PC-9 (cell line): ENCODE results near the gene FAM151A. TPM values are rescaled to one million over a fixed set of nuclear protein-coding genes. Genes with fewer than 3 reads are reported as not detected.

Experiments
- BruUV-seq: library from RNA; stranded (reverse); fragments of 400-500 nt; replicated peaks from 2 replicates; lab custom pipeline; 2021; lab: Mats Ljungman, UMichigan
- CTCF ChIA-PET: fragments of 300-600 bp; sonication (Branson Sonifier 250); formaldehyde crosslinking; loops from one replicate; lab custom pipeline; 2022; ENCODE audit warnings: antibody characterized with exemption; lab: Charles Lee
- POLR2A ChIA-PET: fragments of 300-600 bp; sonication (Branson Sonifier 250); formaldehyde crosslinking; loops from one replicate; lab custom pipeline; 2022; ENCODE audit warnings: antibody characterized with exemption; ENCODE audit not compliant: unreplicated experiment; lab: Charles Lee
- DNase-seq, 2 experiments: peaks; one replicate each; pipeline versions ENCODE4 v3.0.0 to v3.0.0-alpha.2; 2015 to 2022; ENCODE audit warnings: mixed read lengths in 1 of 2
- H2AFZ ChIP-seq: fragments of 200-600 bp; sonication (generic); 2 replicates; pipeline ENCODE4 v1.8.1; 2017; ENCODE audit warnings: antibody characterized with exemption
- H3F3A ChIP-seq: fragments of 200-600 bp; sonication (generic); 2 replicates; pipeline ENCODE4 v1.8.1; 2017; ENCODE audit warnings: antibody characterized with exemption, mild to moderate bottlenecking, low read depth; ENCODE audit not compliant: insufficient read depth
- H3K27ac ChIP-seq: fragments of 200-600 bp; sonication (generic); 2 replicates; pipeline ENCODE4 v1.6.1; 2016; ENCODE audit warnings: mixed run types
- H3K27me3 ChIP-seq: fragments of 200-600 bp; sonication (generic); 2 replicates; pipeline ENCODE4 v1.6.1; 2016; ENCODE audit warnings: low read depth, mixed run types; ENCODE audit not compliant: insufficient read depth
- H3K36me3 ChIP-seq: fragments of 200-600 bp; sonication (generic); 2 replicates; pipeline ENCODE4 v1.6.1; 2016; ENCODE audit warnings: low read depth, mixed run types
- H3K4me1 ChIP-seq: fragments of 200-600 bp; sonication (generic); replicated peaks from 2 replicates; pipeline ENCODE4 v1.6.1; 2016; ENCODE audit warnings: mixed run types; ENCODE audit not compliant: insufficient read depth
- H3K4me2 ChIP-seq: fragments of 200-600 bp; sonication (generic); 2 replicates; pipeline ENCODE4 v1.6.1; 2017; ENCODE audit warnings: mixed run types
- H3K4me3 ChIP-seq: fragments of 200-600 bp; sonication (generic); 2 replicates; pipeline ENCODE4 v1.6.1; 2016; ENCODE audit warnings: mixed run types
- H3K79me2 ChIP-seq: fragments of 200-600 bp; sonication (generic); 2 replicates; pipeline ENCODE4 v1.6.1; 2017; ENCODE audit warnings: low read depth, mixed run types
- H3K9me2 ChIP-seq: fragments of 200-600 bp; sonication (generic); 2 replicates; pipeline ENCODE4 v1.8.1; 2017; ENCODE audit warnings: mild to moderate bottlenecking; ENCODE audit not compliant: insufficient read depth
- H3K9me3 ChIP-seq: fragments of 200-600 bp; sonication (generic); 2 replicates; pipeline ENCODE4 v1.8.1; 2016; ENCODE audit warnings: low read depth; ENCODE audit not compliant: insufficient read depth
- H4K20me1 ChIP-seq: fragments of 200-600 bp; sonication (generic); 2 replicates; pipeline ENCODE4 v1.8.1; 2017; ENCODE audit not compliant: insufficient read depth
- CTCF ChIP-seq: fragments of 200-600 bp; sonication (generic); conservative IDR thresholded peaks from 2 replicates; pipeline ENCODE4 v1.6.1; 2017; ENCODE audit warnings: mixed run types, antibody characterized with exemption, mild to moderate bottlenecking, moderate library complexity
- EZH2 ChIP-seq: fragments of 200-600 bp; sonication (generic); IDR thresholded peaks from 2 replicates; pipeline ENCODE4 v1.8.0; 2017; ENCODE audit warnings: antibody characterized with exemption, low read depth
- intact Hi-C: fragments of 100-400 bp; cut with micrococcal nuclease; formaldehyde crosslinking; loops from one replicate; pipeline ENCODE4 v1.10.0; 2022; ENCODE audit not compliant: unreplicated experiment
- total RNA-seq: library from RNA; stranded (reverse); gene quantifications from 2 replicates; pipeline ENCODE4 v1.2.3, GENCODE V29; 2021

Gene FAM151A
- total RNA-seq, 1 experiment from 2014 or later = not detected

GRCh38 chr1:54585181-54586066, 37.9 kb downstream of the FAM151A start:
- H3K4me2 ChIP-seq = no peak overlapping the region
- POLR2A ChIA-PET = no interaction called here
- H3K9me2 ChIP-seq = no peaks in the 10 kb centered on the region
- H4K20me1 ChIP-seq = no peaks in the 10 kb centered on the region
- H3K27me3 ChIP-seq = no peaks in the 10 kb centered on the region
- no peak overlapping the region for H3K4me3 ChIP-seq
- no peaks in the 10 kb centered on the region for H3F3A ChIP-seq
- no TSS peak for BruUV-seq
- no peak overlapping the region for H3K27ac ChIP-seq
- H2AFZ ChIP-seq = no peak overlapping the region
- H3K9me3 ChIP-seq = no peaks in the 10 kb centered on the region
- intact Hi-C loops = no loop called here
- no peaks in the 10 kb centered on the region for H3K36me3 ChIP-seq
- DNase-seq = no peak
- no peaks in the 10 kb centered on the region for H3K4me1 ChIP-seq
- H3K79me2 ChIP-seq = no peaks in the 10 kb centered on the region
- no peak for TF ChIP-seq CTCF
- TF ChIP-seq EZH2 = no peak
- CTCF ChIA-PET = no interaction called here

GRCh38 chr1:54584575-54584974, 38.8 kb downstream of the FAM151A start:
- Histone ChIP-seq H3F3A (no peaks in the 10 kb centered on the region), H3K9me3 (no peaks in the 10 kb centered on the region), H3K4me1 (no peaks in the 10 kb centered on the region), H2AFZ (no peak overlapping the region), H3K79me2 (no peaks in the 10 kb centered on the region), H4K20me1 (no peaks in the 10 kb centered on the region), H3K27ac (no peak overlapping the region), H3K27me3 (no peaks in the 10 kb centered on the region), H3K4me3 (no peak overlapping the region), H3K4me2 (no peak overlapping the region), H3K9me2 (no peaks in the 10 kb centered on the region), H3K36me3 (no peaks in the 10 kb centered on the region)
- intact Hi-C loops = no loop called here
- ChIA-PET CTCF (interaction anchor here (0.9 kb wide), 1 partner anchor 24 kb away, joined by 3 read pairs; no protein-coding TSS in a partner anchor), POLR2A (no interaction called here)
- no TSS peak for BruUV-seq
- no peak for DNase-seq
- TF ChIP-seq EZH2 (no peak), CTCF (no peak)

- no peaks in the 10 kb centered on the region for H3F3A ChIP-seq
- no peaks in the 10 kb centered on the region for H3K4me1 ChIP-seq
- no peaks in the 10 kb centered on the region for H3K36me3 ChIP-seq
- H3K9me3 ChIP-seq = no peaks in the 10 kb centered on the region
- H3K79me2 ChIP-seq = no peaks in the 10 kb centered on the region
- no peak overlapping the region for H3K27ac ChIP-seq
- no TSS peak for BruUV-seq
- H2AFZ ChIP-seq = no peak overlapping the region
- H3K9me2 ChIP-seq = no peaks in the 10 kb centered on the region
- no peak overlapping the region for H3K4me2 ChIP-seq
- H3K4me3 ChIP-seq = no peak overlapping the region
- POLR2A ChIA-PET = no interaction called here
- DNase-seq = no peak
- intact Hi-C loops = no loop called here
- no peaks in the 10 kb centered on the region for H3K27me3 ChIP-seq
- CTCF ChIA-PET = interaction anchor here (0.9 kb wide), 1 partner anchor 24 kb away, joined by 3 read pairs; no protein-coding TSS in a partner anchor
- TF ChIP-seq CTCF (no peak), EZH2 (no peak)
- H4K20me1 ChIP-seq = no peaks in the 10 kb centered on the region
Observed at GRCh38 chr1:54583871-54584270, 39.5 kb downstream of the FAM151A start.
